ENCODE data around the gene HES6.
A peak's percentile ranks its signal among the peaks of the same experiment; 100 is the strongest.

The HES6 gene, protein sequence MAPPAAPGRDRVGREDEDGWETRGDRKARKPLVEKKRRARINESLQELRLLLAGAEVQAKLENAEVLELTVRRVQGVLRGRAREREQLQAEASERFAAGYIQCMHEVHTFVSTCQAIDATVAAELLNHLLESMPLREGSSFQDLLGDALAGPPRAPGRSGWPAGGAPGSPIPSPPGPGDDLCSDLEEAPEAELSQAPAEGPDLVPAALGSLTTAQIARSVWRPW

GRCh38 chr2:238239863-238240756 lies at the start of gene HES6:
Gene HES6, minus strand, starts transcription at chr2:238240038. Its CDS starts 133 bp downstream, at chr2:238239905.
- peak within 1 kb of the TSS; percentile 57 for H3K27ac ChIP-seq
- TF ChIP-seq, protein P1, sequence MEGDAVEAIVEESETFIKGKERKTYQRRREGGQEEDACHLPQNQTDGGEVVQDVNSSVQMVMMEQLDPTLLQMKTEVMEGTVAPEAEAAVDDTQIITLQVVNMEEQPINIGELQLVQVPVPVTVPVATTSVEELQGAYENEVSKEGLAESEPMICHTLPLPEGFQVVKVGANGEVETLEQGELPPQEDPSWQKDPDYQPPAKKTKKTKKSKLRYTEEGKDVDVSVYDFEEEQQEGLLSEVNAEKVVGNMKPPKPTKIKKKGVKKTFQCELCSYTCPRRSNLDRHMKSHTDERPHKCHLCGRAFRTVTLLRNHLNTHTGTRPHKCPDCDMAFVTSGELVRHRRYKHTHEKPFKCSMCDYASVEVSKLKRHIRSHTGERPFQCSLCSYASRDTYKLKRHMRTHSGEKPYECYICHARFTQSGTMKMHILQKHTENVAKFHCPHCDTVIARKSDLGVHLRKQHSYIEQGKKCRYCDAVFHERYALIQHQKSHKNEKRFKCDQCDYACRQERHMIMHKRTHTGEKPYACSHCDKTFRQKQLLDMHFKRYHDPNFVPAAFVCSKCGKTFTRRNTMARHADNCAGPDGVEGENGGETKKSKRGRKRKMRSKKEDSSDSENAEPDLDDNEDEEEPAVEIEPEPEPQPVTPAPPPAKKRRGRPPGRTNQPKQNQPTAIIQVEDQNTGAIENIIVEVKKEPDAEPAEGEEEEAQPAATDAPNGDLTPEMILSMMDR (IDR thresholded peaks at IDR 0.05), result no peak
- TF ChIP-seq ZFX (IDR thresholded peaks at IDR 0.05; ENCODE audit: borderline replicate concordance), result no peak

DNA sequence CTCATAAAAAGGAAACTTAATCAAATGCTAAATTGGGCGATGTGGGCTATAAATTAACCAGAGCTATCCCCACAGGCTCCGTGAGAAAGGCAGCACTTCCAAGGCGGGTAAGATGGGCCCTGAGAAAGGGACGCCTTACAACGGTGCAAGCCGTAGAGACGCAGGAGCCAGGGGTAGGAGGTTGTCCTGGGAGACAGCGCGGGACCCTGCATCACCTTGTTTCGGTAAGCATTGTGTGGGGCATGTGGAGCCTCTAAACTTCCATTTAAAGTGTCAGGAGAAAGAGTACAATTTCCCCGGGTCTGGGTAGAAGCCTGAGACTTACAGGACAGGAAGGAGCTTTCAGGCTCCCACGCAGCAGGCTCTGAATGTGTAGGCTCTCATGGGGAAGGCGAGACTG lies 49.7 kb upstream of the HES6 start:
- TF ChIP-seq, protein P1 (IDR thresholded peaks at IDR 0.05), result no peak
- TF ChIP-seq ZFX (IDR thresholded peaks at IDR 0.05; ENCODE audit: borderline replicate concordance), result no peak
- H3K27ac ChIP-seq, result peak overlapping the region; percentile 98

- H3K27ac ChIP-seq, result peak overlapping the region; percentile 98
- TF ChIP-seq ZFX (IDR thresholded peaks at IDR 0.05; ENCODE audit: borderline replicate concordance), result no peak
- TF ChIP-seq, protein P1 (IDR thresholded peaks at IDR 0.05), result peak; percentile 61
Observed at GRCh38 chr2:238288650-238289573, 49.1 kb upstream of the HES6 start.

DNA sequence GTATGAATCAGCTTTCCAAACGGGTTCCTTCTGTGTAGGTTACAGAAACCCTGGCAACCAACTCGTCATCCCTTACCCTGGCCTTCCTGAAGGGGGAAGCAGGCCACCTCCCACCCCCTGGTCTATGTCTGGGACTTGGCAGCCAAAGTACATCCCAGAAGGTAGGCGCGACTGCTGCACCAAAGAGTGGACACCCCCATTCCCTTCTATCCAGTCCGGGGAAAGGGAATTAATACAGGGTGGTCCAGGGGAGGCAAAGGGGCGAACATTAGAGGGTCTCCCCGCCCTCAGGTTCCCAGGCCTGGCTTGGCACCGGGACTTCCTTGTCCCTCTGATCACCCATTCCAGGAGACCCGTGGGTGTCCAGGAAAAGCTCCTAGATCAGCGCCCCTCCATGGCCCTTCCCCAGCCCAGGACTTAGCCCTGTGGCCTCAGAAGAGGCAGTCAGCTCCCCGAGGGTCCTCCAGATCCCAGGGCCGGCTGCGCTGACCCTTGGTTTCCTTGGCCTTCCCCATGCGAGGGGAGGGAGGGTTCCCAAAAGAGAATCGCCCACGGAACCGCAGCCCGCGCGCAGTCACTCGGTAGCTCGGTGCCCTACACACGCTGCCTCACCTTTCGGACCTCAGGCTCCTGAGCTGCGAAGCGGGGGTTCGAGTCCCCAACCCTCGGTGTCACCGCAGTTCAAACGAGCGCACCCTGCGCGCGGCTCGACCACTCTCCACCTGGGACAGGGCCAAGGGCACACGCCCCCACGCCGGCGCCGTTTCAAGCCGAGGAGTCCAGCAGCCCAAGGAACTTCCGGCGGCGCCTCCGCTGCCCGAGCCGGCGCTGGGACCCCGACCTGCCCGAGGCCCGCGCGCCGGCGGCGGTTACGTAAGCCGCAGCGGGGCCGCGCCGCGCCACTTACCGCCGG lies 48.2 kb upstream of the HES6 start, which contains the start of gene PER2:
Gene PER2, minus strand, starts transcription at position 874 of the 913 bp plus-strand sequence. CDS start 10,674 bp downstream, outside the sequence.
- peak within 1 kb of the TSS; percentile 98 for H3K27ac ChIP-seq
- TF ChIP-seq, protein P1 (IDR thresholded peaks at IDR 0.05), result no peak; the same call in 1 of the 2 replicates
- no peak for TF ChIP-seq ZFX (IDR thresholded peaks at IDR 0.05; ENCODE audit: borderline replicate concordance)

GRCh38 chr2:238286987-238287736 lies 47.3 kb upstream of the HES6 start:
- TF ChIP-seq, protein P1 (IDR thresholded peaks at IDR 0.05), result no peak
- no peak for TF ChIP-seq ZFX (IDR thresholded peaks at IDR 0.05; ENCODE audit: borderline replicate concordance)
- peak overlapping the region; percentile 98 for H3K27ac ChIP-seq

All from 22Rv1 (cell line).